H1 (cell line): ENCODE results near the gene PARP15. TPM values are rescaled to one million over a fixed set of nuclear protein-coding genes. Genes with fewer than 3 reads are reported as not detected.

Experiments
- BCL11A ChIP-seq, 2 experiments: IDR thresholded peaks; one replicate each; pipeline ENCODE4 v1.6.1; 2011; ENCODE audit warnings: low read depth in 2 of 2, low read length in 2 of 2, mild to moderate bottlenecking in 2 of 2
- CBX8 ChIP-seq: fragments of 300-800, 300-1000 bp; sonication (generic); IDR thresholded peaks from 2 replicates; pipeline ENCODE4 v1.7.1; 2016; ENCODE audit warnings: low read depth, low read length, borderline replicate concordance
- MAFK ChIP-seq: IDR thresholded peaks from 2 replicates; pipeline ENCODE4 v1.6.1; 2012; ENCODE audit warnings: low read depth, mild to moderate bottlenecking, improper control_type of control experiment, low read length
- PHF8 ChIP-seq: fragments of 200-600 bp; sonication (generic); conservative IDR thresholded peaks from 2 replicates; pipeline ENCODE4 v1.7.1; 2012; ENCODE audit warnings: low read depth, mild to moderate bottlenecking, inconsistent platforms, low read length, moderate library complexity
- POLR2A ChIP-seq, 2 experiments: IDR thresholded peaks; 1 replicate in 1 of 2; 2 replicates in 1 of 2; pipeline ENCODE4 v1.6.1; 2011; ENCODE audit warnings: low read depth in 2 of 2, low read length in 2 of 2, mild to moderate bottlenecking in 2 of 2; ENCODE audit errors: control extremely low read depth in 1 of 2
- RFX5 ChIP-seq: IDR thresholded peaks from 2 replicates; pipeline ENCODE4 v1.6.1; 2011; ENCODE audit warnings: low read depth, low read length, improper control_type of control experiment, borderline replicate concordance
- RNF2 ChIP-seq: fragments of 200-900, 300-1000 bp; sonication (generic); IDR thresholded peaks from 2 replicates; pipeline ENCODE4 v1.7.1; 2016; ENCODE audit warnings: borderline replicate concordance, low read depth, mild to moderate bottlenecking, antibody characterized with exemption, low read length; ENCODE audit not compliant: poor library complexity, severe bottlenecking; ENCODE audit errors: missing control alignments
- SIN3A ChIP-seq, 2 experiments: IDR thresholded peaks in 1 of 2; conservative IDR thresholded peaks in 1 of 2; 2 replicates each; pipeline ENCODE4 v1.6.1; 2011 to 2012; ENCODE audit warnings: low read length in 2 of 2, improper control_type of control experiment in 1 of 2, low read depth in 1 of 2, mild to moderate bottlenecking in 1 of 2
- SRF ChIP-seq: IDR thresholded peaks from 2 replicates; pipeline ENCODE4 v1.6.1; 2011; ENCODE audit warnings: mild to moderate bottlenecking, low read depth, low read length, moderate library complexity
- TAF1 ChIP-seq: IDR thresholded peaks from 2 replicates; pipeline ENCODE4 v1.6.1; 2011; ENCODE audit warnings: mild to moderate bottlenecking, low read depth, low read length
- polyA plus RNA-seq, 7 experiments: library from polyadenylated mRNA; depleted of rRNA in 3 of 7; stranded (reverse) in 5 of 7; unstranded in 2 of 7; fragments of >200 nt in 5 of 7; fragments of 200-250 nt in 2 of 7; gene quantifications; 1 replicate in 5 of 7; 2 replicates in 1 of 7; 4 replicates in 1 of 7; pipeline versions ENCODE4 v1.2.1 to v1.2.3, GENCODE V29; 2011 to 2013; ENCODE audit warnings: missing spikeins in 2 of 7, mixed read lengths in 2 of 7
- total RNA-seq: library from RNA; stranded (reverse); fragmentation: NEBNext Ultra II Directional; extraction: Animal tissue kit (Norgen Biotek cat#: 25700); gene quantifications from 2 replicates; pipeline ENCODE4 v1.2.1, GENCODE V29; 2021
- TF ChIP-seq, protein P1 (sequence below): fragments of 300-600 bp; sonication (generic); IDR thresholded peaks from 2 replicates; pipeline ENCODE4 v1.7.1; 2012; ENCODE audit warnings: low read length, moderate library complexity, mild to moderate bottlenecking, inconsistent platforms; ENCODE audit not compliant: insufficient replicate concordance

PARP15 gene
- total and polyA plus RNA-seq, 2 of the 8 experiments (the other 6 are each of a cell fraction or from before 2014, with no cell fraction given): 0.37 to 0.45 TPM

DNA sequence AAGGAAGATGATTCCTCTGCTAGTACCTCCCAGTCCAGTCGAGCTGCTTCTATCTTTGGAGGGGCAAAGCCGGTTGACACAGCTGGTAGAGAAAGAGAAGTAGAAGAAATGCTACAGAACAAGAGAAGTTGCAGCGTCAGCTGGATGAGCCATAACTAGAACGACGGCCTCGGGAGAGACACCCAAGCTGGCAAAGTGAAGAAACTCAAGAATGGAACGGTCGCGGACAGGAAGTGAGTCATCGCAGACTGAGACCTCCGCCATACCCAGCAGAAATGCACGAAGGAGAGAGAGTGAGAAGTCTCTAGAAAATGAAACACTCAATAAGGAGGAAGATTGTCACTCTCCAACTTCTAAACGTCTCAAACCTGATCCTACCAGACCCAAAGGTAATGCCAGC lies 84.2 kb downstream of the PARP15 start (continued):
- TF ChIP-seq, protein P1, sequence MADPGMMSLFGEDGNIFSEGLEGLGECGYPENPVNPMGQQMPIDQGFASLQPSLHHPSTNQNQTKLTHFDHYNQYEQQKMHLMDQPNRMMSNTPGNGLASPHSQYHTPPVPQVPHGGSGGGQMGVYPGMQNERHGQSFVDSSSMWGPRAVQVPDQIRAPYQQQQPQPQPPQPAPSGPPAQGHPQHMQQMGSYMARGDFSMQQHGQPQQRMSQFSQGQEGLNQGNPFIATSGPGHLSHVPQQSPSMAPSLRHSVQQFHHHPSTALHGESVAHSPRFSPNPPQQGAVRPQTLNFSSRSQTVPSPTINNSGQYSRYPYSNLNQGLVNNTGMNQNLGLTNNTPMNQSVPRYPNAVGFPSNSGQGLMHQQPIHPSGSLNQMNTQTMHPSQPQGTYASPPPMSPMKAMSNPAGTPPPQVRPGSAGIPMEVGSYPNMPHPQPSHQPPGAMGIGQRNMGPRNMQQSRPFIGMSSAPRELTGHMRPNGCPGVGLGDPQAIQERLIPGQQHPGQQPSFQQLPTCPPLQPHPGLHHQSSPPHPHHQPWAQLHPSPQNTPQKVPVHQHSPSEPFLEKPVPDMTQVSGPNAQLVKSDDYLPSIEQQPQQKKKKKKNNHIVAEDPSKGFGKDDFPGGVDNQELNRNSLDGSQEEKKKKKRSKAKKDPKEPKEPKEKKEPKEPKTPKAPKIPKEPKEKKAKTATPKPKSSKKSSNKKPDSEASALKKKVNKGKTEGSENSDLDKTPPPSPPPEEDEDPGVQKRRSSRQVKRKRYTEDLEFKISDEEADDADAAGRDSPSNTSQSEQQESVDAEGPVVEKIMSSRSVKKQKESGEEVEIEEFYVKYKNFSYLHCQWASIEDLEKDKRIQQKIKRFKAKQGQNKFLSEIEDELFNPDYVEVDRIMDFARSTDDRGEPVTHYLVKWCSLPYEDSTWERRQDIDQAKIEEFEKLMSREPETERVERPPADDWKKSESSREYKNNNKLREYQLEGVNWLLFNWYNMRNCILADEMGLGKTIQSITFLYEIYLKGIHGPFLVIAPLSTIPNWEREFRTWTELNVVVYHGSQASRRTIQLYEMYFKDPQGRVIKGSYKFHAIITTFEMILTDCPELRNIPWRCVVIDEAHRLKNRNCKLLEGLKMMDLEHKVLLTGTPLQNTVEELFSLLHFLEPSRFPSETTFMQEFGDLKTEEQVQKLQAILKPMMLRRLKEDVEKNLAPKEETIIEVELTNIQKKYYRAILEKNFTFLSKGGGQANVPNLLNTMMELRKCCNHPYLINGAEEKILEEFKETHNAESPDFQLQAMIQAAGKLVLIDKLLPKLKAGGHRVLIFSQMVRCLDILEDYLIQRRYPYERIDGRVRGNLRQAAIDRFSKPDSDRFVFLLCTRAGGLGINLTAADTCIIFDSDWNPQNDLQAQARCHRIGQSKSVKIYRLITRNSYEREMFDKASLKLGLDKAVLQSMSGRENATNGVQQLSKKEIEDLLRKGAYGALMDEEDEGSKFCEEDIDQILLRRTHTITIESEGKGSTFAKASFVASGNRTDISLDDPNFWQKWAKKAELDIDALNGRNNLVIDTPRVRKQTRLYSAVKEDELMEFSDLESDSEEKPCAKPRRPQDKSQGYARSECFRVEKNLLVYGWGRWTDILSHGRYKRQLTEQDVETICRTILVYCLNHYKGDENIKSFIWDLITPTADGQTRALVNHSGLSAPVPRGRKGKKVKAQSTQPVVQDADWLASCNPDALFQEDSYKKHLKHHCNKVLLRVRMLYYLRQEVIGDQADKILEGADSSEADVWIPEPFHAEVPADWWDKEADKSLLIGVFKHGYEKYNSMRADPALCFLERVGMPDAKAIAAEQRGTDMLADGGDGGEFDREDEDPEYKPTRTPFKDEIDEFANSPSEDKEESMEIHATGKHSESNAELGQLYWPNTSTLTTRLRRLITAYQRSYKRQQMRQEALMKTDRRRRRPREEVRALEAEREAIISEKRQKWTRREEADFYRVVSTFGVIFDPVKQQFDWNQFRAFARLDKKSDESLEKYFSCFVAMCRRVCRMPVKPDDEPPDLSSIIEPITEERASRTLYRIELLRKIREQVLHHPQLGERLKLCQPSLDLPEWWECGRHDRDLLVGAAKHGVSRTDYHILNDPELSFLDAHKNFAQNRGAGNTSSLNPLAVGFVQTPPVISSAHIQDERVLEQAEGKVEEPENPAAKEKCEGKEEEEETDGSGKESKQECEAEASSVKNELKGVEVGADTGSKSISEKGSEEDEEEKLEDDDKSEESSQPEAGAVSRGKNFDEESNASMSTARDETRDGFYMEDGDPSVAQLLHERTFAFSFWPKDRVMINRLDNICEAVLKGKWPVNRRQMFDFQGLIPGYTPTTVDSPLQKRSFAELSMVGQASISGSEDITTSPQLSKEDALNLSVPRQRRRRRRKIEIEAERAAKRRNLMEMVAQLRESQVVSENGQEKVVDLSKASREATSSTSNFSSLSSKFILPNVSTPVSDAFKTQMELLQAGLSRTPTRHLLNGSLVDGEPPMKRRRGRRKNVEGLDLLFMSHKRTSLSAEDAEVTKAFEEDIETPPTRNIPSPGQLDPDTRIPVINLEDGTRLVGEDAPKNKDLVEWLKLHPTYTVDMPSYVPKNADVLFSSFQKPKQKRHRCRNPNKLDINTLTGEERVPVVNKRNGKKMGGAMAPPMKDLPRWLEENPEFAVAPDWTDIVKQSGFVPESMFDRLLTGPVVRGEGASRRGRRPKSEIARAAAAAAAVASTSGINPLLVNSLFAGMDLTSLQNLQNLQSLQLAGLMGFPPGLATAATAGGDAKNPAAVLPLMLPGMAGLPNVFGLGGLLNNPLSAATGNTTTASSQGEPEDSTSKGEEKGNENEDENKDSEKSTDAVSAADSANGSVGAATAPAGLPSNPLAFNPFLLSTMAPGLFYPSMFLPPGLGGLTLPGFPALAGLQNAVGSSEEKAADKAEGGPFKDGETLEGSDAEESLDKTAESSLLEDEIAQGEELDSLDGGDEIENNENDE: no peak
- TF ChIP-seq BCL11A (IDR thresholded peaks at IDR 0.05; ENCODE audit: low read depth in 2 of 2, low read length in 2 of 2) (no peak), SRF (no peak), TAF1 (no peak), POLR2A (IDR thresholded peaks at IDR 0.05; ENCODE audit: control extremely low read depth in 1 of 2, low read depth in 2 of 2, low read length in 2 of 2) (no peak), SIN3A (conservative IDR thresholded peaks at IDR 0.05 in 1 of 2, IDR thresholded peaks at IDR 0.05 in 1 of 2; ENCODE audit: low read depth in 1 of 2, low read length in 2 of 2) (no peak), RFX5 (no peak), PHF8 (no peak), RNF2 (no peak), MAFK (no peak), CBX8 (no peak)
- TF ChIP-seq, all 59 proteins: peak for 0
